ENCODE results near the gene PGLYRP3.

GRCh38 chr1:153354515-153355193 lies 41.9 kb upstream of the PGLYRP3 start:
- TF ChIP-seq POLR2AphosphoS5 (IDR thresholded peaks at IDR 0.05; ENCODE audit: low read depth, low read length) (no peak), POLR2A (IDR thresholded peaks at IDR 0.05; ENCODE audit: low read depth, low read length) (no peak), TAF1 (IDR thresholded peaks at IDR 0.05; ENCODE audit: low read depth, low read length) (no peak), SPI1 (IDR thresholded peaks at IDR 0.05; ENCODE audit: low read depth, low read length) (no peak)

All from GM12891 (cell line).